ENCODE measurements around the gene RIN1.
A peak's percentile ranks its signal among the peaks of the same experiment; 100 is the strongest.
"Not testable (repeated sequence)": the region's sequence is repeated elsewhere in the genome, so short reads cannot be mapped to it uniquely, and the experiment has no call there.

RIN1 gene

DNA sequence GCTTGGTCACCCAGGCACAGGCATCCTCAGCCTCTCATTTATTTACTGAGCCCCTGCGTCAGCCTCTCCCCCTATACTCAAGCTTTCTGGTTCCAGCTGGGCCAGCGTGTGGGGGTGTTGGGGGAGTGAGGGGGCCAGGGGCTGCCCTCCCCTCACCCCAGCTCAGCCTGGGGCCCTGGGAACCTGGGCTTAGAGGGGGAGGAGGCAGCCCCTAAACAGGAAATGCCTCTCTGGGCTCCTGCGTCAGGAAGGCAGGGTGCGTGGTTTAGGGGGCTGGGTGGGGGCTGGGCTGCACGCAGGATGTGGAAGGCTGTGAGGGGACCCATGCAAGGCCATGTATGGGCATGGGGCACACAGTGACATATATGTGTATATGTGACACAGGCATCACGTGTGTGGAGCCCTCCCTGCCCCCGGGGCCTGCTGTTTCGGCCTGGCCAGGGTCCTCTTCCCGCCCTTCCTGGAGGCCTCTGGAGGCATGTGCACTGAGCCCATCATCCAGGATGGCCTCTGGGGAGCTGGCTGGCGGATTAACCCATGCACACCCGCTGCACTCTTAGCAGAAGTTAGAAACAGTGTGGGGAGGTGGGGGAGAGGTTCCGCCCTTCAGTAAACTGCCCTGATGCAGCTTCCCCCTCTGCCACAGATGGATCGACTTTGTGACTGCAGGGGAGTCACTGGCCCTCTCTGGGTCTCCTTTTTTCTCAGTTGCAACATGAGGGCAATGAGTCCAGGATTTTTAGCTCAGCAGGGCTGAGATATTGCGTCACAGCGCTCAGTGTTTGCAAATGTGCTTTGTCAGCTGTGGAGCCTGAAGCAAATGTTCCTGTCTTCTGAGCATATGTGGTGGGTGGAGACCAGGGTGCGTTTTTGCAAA is 18.3 kb downstream of the RIN1 start:
- no peak for DNase-seq

DNA sequence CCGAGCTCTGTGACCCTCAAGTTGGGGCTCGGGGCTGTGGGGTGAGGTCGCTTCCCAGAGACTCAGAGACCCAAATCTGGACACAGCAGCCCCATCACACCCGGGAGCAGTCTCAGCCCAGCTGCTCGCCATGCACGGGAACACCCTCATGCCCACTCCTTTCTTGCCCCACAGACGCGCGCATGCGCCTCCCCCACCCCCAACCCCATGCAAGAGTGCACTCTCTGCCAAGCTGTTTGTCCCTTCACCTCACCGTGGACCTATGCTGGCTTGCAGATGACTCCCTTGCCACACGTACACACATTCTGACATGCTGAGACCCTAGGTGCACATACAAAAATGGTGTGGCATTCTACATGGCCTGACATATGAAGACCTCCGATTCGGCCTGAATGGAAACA is 18.9 kb downstream of the RIN1 start:
- no peak for DNase-seq

DNA sequence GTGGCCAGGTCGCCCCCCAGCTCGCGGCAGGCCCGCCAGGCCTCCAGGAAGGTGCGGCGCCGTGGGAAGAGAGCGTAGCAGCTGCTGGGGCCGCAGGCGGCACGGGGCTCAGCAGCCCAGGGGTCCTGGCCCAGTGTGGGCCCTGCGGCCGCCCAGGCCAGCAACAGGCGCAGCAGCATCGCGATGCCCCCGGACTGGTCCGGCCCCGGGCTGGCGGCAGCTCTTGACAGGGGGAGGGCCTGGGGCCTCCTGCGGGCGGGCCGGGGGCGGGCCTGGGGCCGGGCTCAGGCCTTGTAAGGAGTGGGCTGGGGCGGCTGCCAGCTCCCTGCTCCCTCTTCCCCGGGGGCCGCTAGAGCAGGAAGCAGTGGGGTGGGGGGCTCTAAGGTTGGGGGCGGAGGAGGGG is 19.4 kb downstream of the RIN1 start, which contains the start of gene CD248:
Gene CD248 (minus strand): TSS at position 196 of the 403 bp plus-strand sequence. CDS start 17 bp downstream, at position 179.
- DNase-seq: no peak

DNA sequence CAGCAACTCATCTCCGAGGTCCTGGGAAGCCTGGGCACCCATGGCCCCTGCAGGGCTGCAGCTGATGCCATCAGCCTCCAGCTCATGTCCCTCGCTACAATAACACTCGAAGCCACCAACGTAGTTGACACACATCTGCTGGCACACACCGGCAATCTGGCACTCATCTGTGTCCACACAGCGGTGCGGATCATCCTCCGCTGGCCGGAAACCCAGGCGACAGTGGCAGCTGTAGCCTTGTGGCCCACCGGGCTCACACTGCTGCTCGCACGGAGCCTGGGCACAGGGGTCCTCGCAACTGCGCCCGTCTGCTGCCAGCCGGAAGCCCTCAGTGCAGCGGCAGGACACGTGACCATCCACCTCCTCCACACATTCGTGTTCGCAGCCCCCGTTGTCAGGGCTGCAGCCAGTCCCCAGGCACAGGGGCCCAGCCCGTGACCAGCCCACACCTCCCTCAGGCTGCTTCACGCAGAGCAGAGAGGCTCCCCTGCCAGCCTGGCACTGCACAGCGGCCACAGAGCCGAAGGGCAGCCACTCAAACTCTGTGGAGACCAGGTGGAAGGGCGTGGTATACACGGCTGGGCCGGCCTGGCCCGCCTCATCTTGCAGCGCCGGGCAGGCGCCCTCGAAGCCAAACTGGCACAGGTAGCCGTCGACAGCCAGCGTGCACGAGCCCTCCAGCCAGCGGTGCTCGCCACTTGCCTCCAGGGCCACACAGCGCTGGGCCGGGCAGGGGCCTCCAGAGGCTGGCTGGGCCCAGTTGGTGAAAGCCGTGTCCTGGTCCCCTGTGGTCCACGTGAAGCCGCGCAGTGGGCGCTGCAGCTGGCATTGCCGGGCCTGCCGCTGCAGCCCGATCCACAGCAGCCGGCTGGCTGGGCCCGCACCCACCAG is 20.1 kb downstream of the RIN1 start:
- no peak for DNase-seq

DNA sequence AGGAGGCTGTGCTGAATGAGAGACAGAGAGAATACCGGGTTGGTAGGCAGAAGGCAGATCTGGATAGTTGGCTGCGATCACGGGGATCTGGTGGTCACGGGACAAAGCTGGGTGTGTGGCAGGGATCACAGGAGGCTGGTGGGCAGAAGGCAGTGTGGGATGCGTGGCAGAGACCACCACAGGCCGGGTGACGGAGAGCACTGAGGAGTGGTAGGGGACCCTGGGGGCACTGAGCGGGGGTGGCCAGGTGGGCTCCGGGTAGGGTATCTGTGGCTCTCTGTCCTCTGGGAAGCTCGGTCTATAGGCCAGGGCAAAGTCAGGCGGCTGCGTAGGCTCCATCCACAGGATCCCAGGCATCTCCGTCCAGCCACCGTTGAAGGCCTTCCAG is 20.7 kb downstream of the RIN1 start:
- no peak for DNase-seq

DNA sequence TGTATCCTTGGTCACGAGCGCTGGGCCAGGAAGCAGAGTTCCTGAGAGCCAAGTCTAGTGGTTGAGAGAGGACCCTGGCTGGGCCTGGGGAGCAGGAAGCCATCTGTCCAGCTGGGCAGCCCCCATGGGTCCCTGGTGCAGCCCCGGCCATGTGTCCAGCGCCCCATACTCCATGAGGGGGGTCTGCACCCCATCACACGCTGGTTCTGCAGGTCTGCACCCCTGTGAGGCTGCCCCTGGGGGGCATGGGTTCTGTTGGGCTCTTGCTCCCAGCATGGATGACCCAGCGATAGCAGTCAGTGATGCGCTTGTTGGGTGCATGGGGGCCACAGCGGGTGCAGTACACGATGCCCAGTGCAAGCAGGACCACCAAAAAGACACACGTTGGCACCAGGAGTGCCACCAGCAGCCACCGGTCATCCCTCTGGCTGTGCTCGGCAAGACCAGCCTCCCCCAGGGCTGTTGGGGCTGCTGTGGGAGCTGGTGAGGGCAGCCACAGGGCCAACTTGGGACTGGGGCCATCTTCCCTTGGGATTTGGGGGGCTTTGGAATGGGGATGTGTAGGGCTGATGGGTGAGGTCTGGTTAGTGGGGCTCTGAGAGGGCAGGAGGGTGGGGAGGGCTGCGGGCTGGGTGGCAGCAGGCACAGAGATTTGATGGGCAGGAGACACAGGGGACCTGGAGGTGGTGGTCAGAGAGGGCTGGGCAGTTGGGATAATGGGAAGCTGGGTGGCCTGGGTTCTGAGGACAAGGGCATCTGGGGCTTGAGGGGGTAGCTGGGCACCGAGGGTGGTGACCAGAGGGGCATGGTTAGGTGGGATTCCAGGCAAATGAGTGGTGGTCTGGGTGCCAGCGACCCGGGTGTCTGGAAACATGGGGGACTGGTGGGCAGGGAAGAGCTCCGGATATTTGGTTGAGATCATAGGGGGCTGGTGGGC is 21.4 kb downstream of the RIN1 start:
- DNase-seq: no peak

DNA sequence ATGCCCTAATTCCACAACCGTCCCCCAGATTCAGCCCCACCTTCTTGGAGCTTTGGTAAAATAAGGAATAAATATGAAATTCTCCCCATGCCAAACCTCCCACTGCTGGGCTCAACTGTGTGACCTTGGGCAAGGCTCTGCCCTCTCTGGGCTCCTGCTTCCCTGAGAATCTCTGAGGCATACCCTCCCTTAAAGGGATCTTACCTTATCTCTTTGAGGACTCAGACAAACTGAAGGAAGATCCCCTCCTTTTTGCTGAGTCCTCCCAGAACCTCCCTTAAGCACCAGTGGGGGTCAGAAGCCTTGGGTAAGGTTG is 22.1 kb downstream of the RIN1 start:
- no peak for DNase-seq

DNA sequence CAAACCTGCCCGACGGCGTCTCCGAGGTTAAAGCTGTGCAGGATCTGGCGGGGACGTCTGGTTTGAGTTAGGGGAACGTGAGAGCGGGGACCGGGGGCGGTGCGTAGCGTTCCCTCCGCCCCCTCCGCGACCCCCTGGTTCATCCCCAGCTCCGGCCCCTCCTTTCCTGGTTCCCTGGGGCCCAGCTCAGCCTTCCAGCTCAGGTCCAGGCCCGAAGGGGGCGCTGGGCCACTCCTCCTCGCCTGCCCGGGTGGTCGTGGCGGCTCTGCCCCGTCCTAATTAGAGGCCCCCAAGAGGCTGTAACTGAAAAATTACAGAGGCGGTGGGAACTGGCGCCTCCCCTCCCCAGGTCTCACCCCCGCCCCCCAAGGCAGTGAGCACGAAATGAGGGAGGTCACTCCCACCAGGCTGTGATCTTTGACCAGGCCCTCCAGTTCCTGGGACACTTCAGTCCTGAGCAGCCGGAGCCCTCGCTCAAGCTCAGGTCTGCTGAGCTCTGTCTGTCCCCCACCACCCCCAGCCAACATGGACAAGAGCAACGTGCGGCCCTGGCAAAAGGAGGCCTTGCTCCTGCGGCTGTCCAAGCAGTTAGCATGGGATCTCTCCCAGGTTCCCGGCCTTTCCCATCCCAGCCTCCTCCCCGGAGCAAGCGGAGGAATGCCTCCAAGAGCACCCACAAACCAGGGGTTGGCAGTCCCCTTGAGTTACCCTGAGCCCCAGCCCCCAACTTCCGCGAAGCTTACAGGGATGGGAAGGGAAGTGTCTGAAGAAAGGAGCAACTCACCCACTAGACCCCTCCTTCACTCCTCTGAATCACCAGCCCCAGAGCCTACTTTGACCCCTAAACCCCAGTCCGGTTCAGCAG is 22.7 kb downstream of the RIN1 start:
- DNase-seq: no peak

DNA sequence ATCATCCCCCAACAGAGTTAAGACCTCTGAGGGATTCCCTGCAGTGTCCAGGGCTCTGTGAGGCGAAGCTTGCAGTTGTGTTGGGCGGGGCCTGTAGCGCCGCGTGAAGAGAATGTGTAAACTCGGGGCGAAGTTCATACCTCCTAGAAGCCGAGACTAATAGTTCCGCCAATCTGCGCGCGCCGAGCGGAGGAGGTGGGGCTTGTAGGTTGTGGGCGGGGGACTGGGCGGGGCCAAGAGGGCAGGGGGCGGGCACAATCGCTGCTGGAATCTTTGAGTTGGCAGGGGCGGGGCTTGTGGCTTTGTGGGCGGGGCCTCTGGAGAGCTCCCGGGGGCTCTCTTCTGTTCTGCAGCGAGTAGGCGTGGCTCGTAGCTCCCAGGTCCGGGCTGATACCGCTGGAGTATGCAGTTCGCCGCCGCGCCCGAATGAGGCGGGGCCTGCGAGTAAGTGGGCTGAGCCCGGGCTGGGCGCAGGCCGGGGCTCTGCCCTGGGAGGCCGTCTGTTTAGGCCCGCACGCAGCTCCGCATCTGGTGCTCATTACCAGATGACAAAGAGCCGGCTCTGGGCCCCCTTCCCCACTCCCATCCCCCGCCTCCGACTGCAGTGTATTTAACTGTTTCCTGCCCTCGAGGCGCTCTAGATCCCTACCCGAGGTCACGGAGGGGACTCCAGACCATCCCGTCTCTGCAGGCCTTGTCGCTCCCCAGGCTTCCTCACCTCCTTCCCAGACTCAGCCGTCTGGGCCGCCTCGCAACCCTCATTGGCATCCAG is 23.5 kb downstream of the RIN1 start:
- peak; percentile 94 for DNase-seq

DNA sequence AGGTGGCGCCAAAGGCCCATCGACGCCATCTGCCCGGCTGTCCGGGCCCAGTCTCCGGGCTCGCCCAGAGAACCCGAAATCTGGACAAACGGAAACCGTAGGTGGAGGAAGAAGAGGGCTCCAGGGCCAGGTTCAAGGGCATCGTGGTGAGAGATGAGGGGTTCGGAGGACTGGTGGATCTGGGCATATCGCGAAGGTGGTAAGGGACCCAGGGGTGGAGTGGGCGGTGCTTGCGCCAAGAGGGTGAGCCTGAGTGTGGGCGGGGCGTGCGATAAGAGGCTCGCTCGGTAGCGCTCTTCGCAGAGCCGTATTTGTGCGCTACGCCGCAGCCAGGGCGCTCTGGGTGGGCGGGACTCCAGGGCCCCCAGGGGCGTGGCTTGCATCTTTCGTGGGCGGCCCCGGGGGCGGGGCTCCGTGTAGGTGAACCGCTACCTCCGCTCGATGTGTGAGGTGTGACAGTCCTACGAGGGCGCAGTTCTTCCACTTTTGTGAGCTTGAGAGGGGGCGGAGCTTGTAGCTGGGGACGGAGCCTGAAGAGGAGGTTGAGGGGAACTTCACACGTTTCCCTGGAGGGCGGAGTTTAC is 24.2 kb downstream of the RIN1 start:
- DNase-seq: peak; percentile 93

DNA sequence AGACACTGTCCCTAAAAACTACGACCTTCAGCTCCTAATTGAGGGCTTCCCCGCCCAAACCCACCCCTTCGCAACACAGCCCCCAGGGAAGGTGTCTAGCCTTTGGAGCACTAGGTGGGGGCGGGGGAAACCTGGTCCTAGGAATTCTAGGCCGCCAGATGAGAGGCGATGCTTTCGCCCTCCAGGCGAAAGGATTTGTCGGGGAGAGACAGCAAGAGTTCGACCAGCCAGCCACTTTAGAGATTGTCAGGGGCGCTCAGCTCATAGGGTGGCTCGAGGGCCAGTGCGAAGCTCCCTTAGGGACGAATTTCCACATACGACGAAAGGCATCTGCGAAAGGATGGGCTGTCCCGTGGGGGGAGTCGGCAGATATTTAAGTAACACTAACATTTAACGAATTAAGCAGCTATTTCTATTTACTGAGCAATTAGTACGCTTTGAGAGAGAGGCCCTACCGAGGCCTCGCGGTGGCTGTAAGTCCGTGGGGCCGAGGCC is 24.7 kb downstream of the RIN1 start:
- no peak for DNase-seq

DNA sequence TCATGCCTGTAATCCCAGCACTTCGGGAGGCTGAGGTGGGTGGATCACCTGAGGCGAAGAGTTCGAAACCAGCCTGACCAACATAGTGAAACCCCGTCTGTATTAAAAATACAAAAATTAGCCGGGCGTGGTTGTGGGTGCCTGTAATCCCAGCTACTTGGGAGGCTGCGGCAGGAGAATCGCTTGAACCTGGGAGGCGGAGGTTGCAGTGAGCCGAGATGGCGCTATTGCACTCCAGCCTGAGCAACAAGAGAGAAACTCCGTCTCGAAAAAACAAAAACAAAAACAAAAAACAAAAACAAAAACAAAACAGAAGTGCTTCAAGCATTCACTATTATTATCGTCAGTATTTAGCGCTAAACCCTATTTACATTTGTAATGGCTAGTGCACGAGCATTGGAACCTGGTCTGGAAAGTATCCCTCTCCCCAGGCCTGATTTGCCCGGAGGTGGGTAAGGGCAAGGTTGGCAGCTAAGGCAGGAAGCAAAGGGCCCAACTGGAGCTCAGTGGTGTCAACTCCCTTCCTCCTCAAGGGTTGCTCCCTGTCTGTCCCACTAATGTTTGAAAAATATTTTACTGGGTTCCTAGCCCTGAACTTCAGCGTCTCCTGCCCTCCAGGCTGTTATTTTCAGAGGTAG is 25.3 kb downstream of the RIN1 start:
- not testable (repeated sequence) for DNase-seq

DNA sequence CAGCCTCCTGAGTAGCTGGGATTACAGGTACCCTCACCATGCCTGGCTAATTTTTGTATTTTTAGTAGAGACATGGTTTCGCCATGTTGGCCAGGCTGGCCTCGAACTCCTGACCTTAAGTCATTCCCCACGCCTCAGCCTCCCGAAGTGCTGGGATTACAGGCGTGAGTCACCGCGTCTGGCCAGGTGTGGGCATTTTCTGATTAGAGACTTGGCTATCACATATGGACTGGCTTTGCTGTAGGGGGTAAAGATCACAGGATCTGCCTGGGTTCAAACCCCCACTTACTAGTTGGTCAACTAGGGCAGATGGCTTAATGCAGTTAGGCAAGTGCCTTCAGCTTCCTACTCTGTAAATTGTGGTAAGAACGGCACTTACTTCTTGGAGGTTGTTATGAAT is 25.9 kb downstream of the RIN1 start:
- no peak for DNase-seq

DNA sequence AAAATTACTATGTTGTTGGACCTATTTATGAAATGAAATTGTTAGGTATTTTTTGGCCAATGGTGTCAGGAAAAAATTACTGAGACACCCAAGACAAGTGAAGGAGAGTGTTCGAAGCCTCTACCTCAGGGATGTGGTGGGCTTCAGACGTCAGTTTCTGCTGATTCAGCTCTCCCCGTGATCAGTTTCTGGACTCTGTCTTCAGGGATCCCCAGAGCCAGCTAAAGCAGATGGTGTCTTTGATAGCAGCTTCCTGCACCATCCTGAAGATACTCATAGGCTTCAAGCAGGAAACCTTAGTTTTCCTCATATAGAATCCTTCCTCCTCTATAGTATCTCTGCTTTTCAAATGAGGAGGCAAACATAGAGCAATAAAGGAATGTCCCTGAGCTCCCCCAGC is 26.8 kb downstream of the RIN1 start:
- DNase-seq: no peak

DNA sequence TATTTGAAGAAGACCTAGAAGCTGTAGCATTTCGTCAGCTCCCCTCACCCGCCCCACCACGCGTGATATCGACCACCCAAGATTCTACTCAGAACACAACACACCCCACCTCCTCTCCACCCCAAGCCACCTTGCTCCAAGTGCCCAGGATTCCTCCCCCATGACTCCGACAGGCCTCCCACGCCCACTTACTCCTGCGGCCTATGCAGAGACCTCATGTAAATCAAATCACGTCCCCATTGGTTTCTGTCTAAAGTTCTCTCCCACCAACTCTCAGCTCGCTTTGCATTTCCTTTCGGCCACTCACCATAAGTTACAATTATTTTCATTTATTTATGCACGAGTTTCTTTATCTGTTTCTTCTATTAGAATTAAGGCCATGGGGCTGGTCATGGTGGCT is 33.6 kb downstream of the RIN1 start:
- DNase-seq: no peak

DNA sequence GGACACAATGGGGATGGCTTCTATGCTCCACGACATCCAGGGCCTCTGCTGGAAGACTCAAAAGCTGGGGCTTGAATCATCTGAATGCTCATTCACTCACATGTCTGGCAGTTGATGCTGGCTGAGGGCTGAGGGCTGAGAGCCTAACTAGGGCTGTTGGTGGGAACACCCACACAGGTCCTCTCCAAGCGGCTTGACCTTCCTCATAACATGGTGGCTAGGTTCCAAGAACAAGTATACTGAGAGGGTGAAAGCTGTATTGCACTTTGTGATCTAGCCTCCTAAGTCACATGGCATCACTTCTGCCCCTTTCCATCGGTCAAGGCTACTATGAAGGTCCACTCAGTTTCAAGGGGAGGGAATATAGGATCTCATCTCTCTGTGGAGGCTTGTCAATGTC is 37.0 kb downstream of the RIN1 start:
- no peak for DNase-seq

DNA sequence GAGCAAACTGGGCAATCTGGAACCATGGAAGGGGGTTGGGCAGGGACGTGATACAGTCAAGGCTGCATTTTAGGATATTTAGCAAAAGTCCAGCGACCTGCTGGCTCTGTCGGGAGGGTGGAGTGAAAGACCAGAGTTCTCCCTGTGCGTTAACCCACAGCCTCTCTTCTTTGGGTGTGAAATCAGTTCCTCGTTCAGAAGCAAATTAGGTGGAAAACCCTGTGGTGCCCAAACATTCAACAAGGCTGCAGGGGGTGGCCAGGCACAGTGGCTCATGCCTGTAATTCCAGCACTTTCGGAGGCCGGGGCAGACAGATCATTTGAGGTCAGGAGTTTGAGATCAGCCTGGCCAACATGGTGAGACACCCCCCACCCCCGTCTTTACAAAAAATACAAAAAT is 38.6 kb downstream of the RIN1 start:
- DNase-seq: no peak

DNA sequence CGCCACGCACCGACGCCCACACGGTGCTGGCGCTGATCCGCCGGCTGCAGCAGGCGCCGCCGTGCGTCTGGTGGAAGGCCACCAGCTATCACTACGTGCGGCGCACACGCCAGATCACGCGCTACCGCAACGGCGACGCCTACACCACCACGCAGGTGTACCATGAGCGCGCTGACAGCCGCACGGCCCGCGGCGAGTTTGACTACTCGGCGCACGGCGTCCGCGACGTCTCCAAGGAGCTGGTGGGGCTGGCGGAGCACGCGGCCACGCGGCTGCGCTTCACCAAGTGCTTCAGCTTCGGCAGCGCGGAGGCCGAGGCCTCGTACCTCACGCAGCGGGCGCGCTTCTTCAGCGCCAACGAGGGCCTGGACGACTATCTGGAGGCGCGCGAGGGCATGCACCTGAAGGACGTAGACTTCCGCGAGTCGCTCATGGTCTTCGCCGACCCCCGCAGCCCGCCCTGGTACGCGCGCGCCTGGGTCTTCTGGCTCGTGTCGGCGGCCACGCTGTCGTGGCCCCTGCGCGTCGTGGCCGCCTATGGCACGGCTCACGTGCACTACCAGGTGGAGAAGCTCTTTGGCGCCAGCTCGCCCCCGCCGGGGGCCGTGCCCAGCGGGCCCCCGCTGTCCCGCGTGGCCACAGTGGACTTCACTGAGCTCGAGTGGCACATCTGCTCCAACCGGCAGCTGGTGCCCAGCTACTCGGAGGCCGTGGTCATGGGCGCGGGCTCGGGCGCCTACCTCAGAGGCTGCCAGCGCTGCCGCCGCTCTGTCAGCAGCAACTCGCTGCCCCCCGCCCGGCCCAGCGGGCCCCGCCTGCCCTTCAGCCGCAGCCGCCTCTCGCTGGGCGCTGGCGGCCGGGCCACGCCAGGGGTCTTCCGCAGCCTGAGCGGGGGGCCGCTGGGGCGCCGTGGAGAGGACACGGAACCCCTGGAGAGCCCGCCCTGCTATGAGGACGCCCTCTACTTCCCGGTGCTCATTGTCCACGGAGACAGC is 41.3 kb downstream of the RIN1 start:
- DNase-seq: no peak

All from DMS153 (cell line).